Loucy (cell line): ENCODE data around the gene STXBP2.

Experiments
- CTCF ChIP-seq: fragments of 200-600 bp; sonication (generic); conservative IDR thresholded peaks from 2 replicates; pipeline ENCODE4 v1.5.1; 2014; ENCODE audit warnings: mild to moderate bottlenecking, antibody characterized with exemption, low read length
- EZH2phosphoT487 ChIP-seq: fragments of 200-600 bp; IDR thresholded peaks from 2 replicates; pipeline ENCODE4 v1.6.1; 2018; ENCODE audit warnings: antibody characterized with exemption, mild to moderate bottlenecking, moderate library complexity, borderline replicate concordance

- TF ChIP-seq CTCF (peak; percentile 73), EZH2phosphoT487 (no peak)
Measured at GRCh38 chr19:7680606-7681339, 43.9 kb downstream of the STXBP2 start, which contains the start of gene TRAPPC5.
